ENCODE data around the gene THSD7B.

Gene THSD7B

GRCh38 chr2:136985044-136985443 lies 219.7 kb downstream of the THSD7B start:
- Mint-ChIP-seq H3K27me3 (peaks cover 7% of the 10 kb centered on the region), H3K4me3 (no peak overlapping the region), H3K36me3 (ENCODE audit: insufficient read depth) (no peaks in the 10 kb centered on the region), H3K27ac (ENCODE audit: low read depth) (no peak overlapping the region), H3K4me1 (no peaks in the 10 kb centered on the region), H3K9me3 (peaks cover 2% of the 10 kb centered on the region)
- no peak for DNase-seq (ENCODE audit: low spot score in 2 of 2)
- no peak for ATAC-seq (replicated peaks; ENCODE audit: extremely low read depth, poor library complexity, severe bottlenecking)

- ATAC-seq (replicated peaks; ENCODE audit: extremely low read depth, poor library complexity, severe bottlenecking) (no peak), DNase-seq (ENCODE audit: low spot score in 2 of 2) (no peak)
- Mint-ChIP-seq H3K27ac (ENCODE audit: low read depth) (no peak overlapping the region), H3K4me1 (no peaks in the 10 kb centered on the region), H3K4me3 (no peak overlapping the region), H3K36me3 (ENCODE audit: insufficient read depth) (no peaks in the 10 kb centered on the region), H3K9me3 (peaks cover 6% of the 10 kb centered on the region), H3K27me3 (peaks cover 7% of the 10 kb centered on the region)
Observed at GRCh38 chr2:136986605-136987221, 221.4 kb downstream of the THSD7B start.

- Mint-ChIP-seq H3K4me3 (no peak overlapping the region), H3K27me3 (no peaks in the 10 kb centered on the region), H3K36me3 (ENCODE audit: insufficient read depth) (no peaks in the 10 kb centered on the region), H3K27ac (ENCODE audit: low read depth) (no peak overlapping the region), H3K9me3 (peaks cover 6% of the 10 kb centered on the region), H3K4me1 (no peaks in the 10 kb centered on the region)
- DNase-seq (ENCODE audit: low spot score in 2 of 2) (no peak), ATAC-seq (replicated peaks; ENCODE audit: extremely low read depth, poor library complexity, severe bottlenecking) (no peak)
Observed at GRCh38 chr2:136990316-136990715, 225.0 kb downstream of the THSD7B start.

GRCh38 chr2:136994793-136995192 lies 229.4 kb downstream of the THSD7B start:
- no peaks in the 10 kb centered on the region for H3K36me3 Mint-ChIP-seq (ENCODE audit: insufficient read depth)
- no peak for ATAC-seq (replicated peaks; ENCODE audit: extremely low read depth, poor library complexity, severe bottlenecking)

GRCh38 chr2:136997557-136997956 lies 232.2 kb downstream of the THSD7B start:
- no peaks in the 10 kb centered on the region for H3K4me1 Mint-ChIP-seq
- no peak overlapping the region for H3K4me3 Mint-ChIP-seq
- ATAC-seq (replicated peaks; ENCODE audit: extremely low read depth, poor library complexity, severe bottlenecking) (no peak), DNase-seq (ENCODE audit: low spot score in 2 of 2) (no peak)
- no peaks in the 10 kb centered on the region for H3K36me3 Mint-ChIP-seq (ENCODE audit: insufficient read depth)
- H3K9me3 Mint-ChIP-seq = peaks cover 6% of the 10 kb centered on the region
- no peak overlapping the region for H3K27ac Mint-ChIP-seq (ENCODE audit: low read depth)
- H3K27me3 Mint-ChIP-seq = no peaks in the 10 kb centered on the region

More at GRCh38 chr2:136994793-136995192, 229.4 kb downstream of the THSD7B start:
- no peak for DNase-seq (ENCODE audit: low spot score in 2 of 2)
- no peaks in the 10 kb centered on the region for H3K4me1 Mint-ChIP-seq
- no peaks in the 10 kb centered on the region for H3K27me3 Mint-ChIP-seq
- H3K4me3 Mint-ChIP-seq = no peak overlapping the region
- no peak overlapping the region for H3K27ac Mint-ChIP-seq (ENCODE audit: low read depth)
- H3K9me3 Mint-ChIP-seq = peaks cover 12% of the 10 kb centered on the region

- H3K36me3 Mint-ChIP-seq (ENCODE audit: insufficient read depth) = no peaks in the 10 kb centered on the region
- no peak overlapping the region for H3K4me3 Mint-ChIP-seq
- H3K9me3 Mint-ChIP-seq = peaks cover 6% of the 10 kb centered on the region
- H3K4me1 Mint-ChIP-seq = no peaks in the 10 kb centered on the region
- ATAC-seq (replicated peaks; ENCODE audit: extremely low read depth, poor library complexity, severe bottlenecking) (no peak), DNase-seq (ENCODE audit: low spot score in 2 of 2) (no peak)
- H3K27ac Mint-ChIP-seq (ENCODE audit: low read depth) = no peak overlapping the region
- no peaks in the 10 kb centered on the region for H3K27me3 Mint-ChIP-seq
Observed at GRCh38 chr2:137000811-137001210, 235.5 kb downstream of the THSD7B start.

GRCh38 chr2:137002896-137003295 lies 237.6 kb downstream of the THSD7B start:
- H3K9me3 Mint-ChIP-seq = no peaks in the 10 kb centered on the region
- no peak overlapping the region for H3K27ac Mint-ChIP-seq (ENCODE audit: low read depth)
- H3K27me3 Mint-ChIP-seq = no peaks in the 10 kb centered on the region
- no peaks in the 10 kb centered on the region for H3K36me3 Mint-ChIP-seq (ENCODE audit: insufficient read depth)
- no peaks in the 10 kb centered on the region for H3K4me1 Mint-ChIP-seq
- ATAC-seq (replicated peaks; ENCODE audit: extremely low read depth, poor library complexity, severe bottlenecking) = no peak
- DNase-seq (ENCODE audit: low spot score in 2 of 2) = no peak
- no peak overlapping the region for H3K4me3 Mint-ChIP-seq

GRCh38 chr2:137005210-137005609 lies 239.9 kb downstream of the THSD7B start:
- H3K4me1 Mint-ChIP-seq = no peaks in the 10 kb centered on the region
- ATAC-seq (replicated peaks; ENCODE audit: extremely low read depth, poor library complexity, severe bottlenecking) = no peak
- DNase-seq (ENCODE audit: low spot score in 2 of 2) = no peak
- H3K27me3 Mint-ChIP-seq = no peaks in the 10 kb centered on the region
- no peak overlapping the region for H3K27ac Mint-ChIP-seq (ENCODE audit: low read depth)
- no peak overlapping the region for H3K4me3 Mint-ChIP-seq
- no peaks in the 10 kb centered on the region for H3K9me3 Mint-ChIP-seq
- H3K36me3 Mint-ChIP-seq (ENCODE audit: insufficient read depth) = no peaks in the 10 kb centered on the region

GRCh38 chr2:137007938-137008337 lies 242.6 kb downstream of the THSD7B start:
- Mint-ChIP-seq H3K4me3 (no peak overlapping the region), H3K27ac (ENCODE audit: low read depth) (no peak overlapping the region), H3K4me1 (no peaks in the 10 kb centered on the region), H3K36me3 (ENCODE audit: insufficient read depth) (no peaks in the 10 kb centered on the region), H3K27me3 (no peaks in the 10 kb centered on the region), H3K9me3 (no peaks in the 10 kb centered on the region)
- ATAC-seq (replicated peaks; ENCODE audit: extremely low read depth, poor library complexity, severe bottlenecking) (no peak), DNase-seq (ENCODE audit: low spot score in 2 of 2) (no peak)

GRCh38 chr2:137009953-137010352 lies 244.6 kb downstream of the THSD7B start:
- DNase-seq (ENCODE audit: low spot score in 2 of 2) = no peak
- H3K9me3 Mint-ChIP-seq = no peaks in the 10 kb centered on the region
- no peak overlapping the region for H3K27ac Mint-ChIP-seq (ENCODE audit: low read depth)
- no peaks in the 10 kb centered on the region for H3K36me3 Mint-ChIP-seq (ENCODE audit: insufficient read depth)
- no peaks in the 10 kb centered on the region for H3K4me1 Mint-ChIP-seq
- H3K27me3 Mint-ChIP-seq = no peaks in the 10 kb centered on the region
- H3K4me3 Mint-ChIP-seq = no peak overlapping the region
- no peak for ATAC-seq (replicated peaks; ENCODE audit: extremely low read depth, poor library complexity, severe bottlenecking)

- Mint-ChIP-seq H3K9me3 (peaks cover 10% of the 10 kb centered on the region), H3K27ac (ENCODE audit: low read depth) (no peak overlapping the region), H3K27me3 (no peaks in the 10 kb centered on the region), H3K36me3 (ENCODE audit: insufficient read depth) (no peaks in the 10 kb centered on the region), H3K4me1 (no peaks in the 10 kb centered on the region), H3K4me3 (no peak overlapping the region)
- ATAC-seq (replicated peaks; ENCODE audit: extremely low read depth, poor library complexity, severe bottlenecking) (no peak), DNase-seq (ENCODE audit: low spot score in 2 of 2) (no peak)
Observed at GRCh38 chr2:137020452-137021196, 255.3 kb downstream of the THSD7B start.

GRCh38 chr2:137021763-137022162 lies 256.4 kb downstream of the THSD7B start:
- Mint-ChIP-seq H3K36me3 (ENCODE audit: insufficient read depth) (no peaks in the 10 kb centered on the region), H3K4me1 (no peaks in the 10 kb centered on the region), H3K27me3 (no peaks in the 10 kb centered on the region), H3K27ac (ENCODE audit: low read depth) (no peak overlapping the region), H3K9me3 (peaks cover 10% of the 10 kb centered on the region), H3K4me3 (no peak overlapping the region)
- DNase-seq (ENCODE audit: low spot score in 2 of 2) = no peak
- no peak for ATAC-seq (replicated peaks; ENCODE audit: extremely low read depth, poor library complexity, severe bottlenecking)

GRCh38 chr2:137023205-137023604 lies 257.9 kb downstream of the THSD7B start:
- Mint-ChIP-seq H3K4me1 (no peaks in the 10 kb centered on the region), H3K27ac (ENCODE audit: low read depth) (no peak overlapping the region), H3K36me3 (ENCODE audit: insufficient read depth) (no peaks in the 10 kb centered on the region), H3K4me3 (no peak overlapping the region), H3K9me3 (peaks cover 10% of the 10 kb centered on the region), H3K27me3 (no peaks in the 10 kb centered on the region)
- ATAC-seq (replicated peaks; ENCODE audit: extremely low read depth, poor library complexity, severe bottlenecking) (no peak), DNase-seq (ENCODE audit: low spot score in 2 of 2) (no peak)

All from central memory CD8-positive, alpha-beta T cell (primary cell).